ENCODE results near the gene MEMO1. TPM values are rescaled to one million over a fixed set of nuclear protein-coding genes. Genes with fewer than 3 reads are reported as not detected.

The MEMO1 gene
- total and polyA plus RNA-seq, 2 donors from 2014 or later, result 22.2 to 28.6 TPM

GRCh38 chr2:31946838-31947237 is 64.0 kb downstream of the MEMO1 start:
- intact Hi-C loops (cut with DNase I), result no loop called here
- FAIRE-seq, result no peak

GRCh38 chr2:31945572-31945935 is 65.3 kb downstream of the MEMO1 start:
- DNase-seq (no peak), FAIRE-seq (no peak)
- no peak overlapping the region for H3K4me3 ChIP-seq (ENCODE audit: low read length in 3 of 3)
- intact Hi-C loops (cut with DNase I), result no loop called here
- no peak overlapping the region for H3K9ac ChIP-seq (ENCODE audit: low read length in 3 of 3)
- TF ChIP-seq CTCF (IDR thresholded peaks at IDR 0.05; ENCODE audit: borderline replicate concordance, extremely low read depth, insufficient read depth), result no peak
- H3K36me3 ChIP-seq (ENCODE audit: control insufficient read depth in 2 of 3, insufficient read depth in 3 of 3, low read length in 3 of 3), result no peaks in the 10 kb centered on the region
- H3K27ac ChIP-seq (ENCODE audit: low read depth in 2 of 2, low read length in 2 of 2), result no peak overlapping the region
- H3K4me1 ChIP-seq (ENCODE audit: control insufficient read depth in 2 of 3, insufficient read depth in 2 of 3, low read depth in 1 of 3, low read length in 3 of 3), result no peaks in the 10 kb centered on the region
- no peaks in the 10 kb centered on the region for H3K27me3 ChIP-seq (ENCODE audit: control insufficient read depth, insufficient read depth, low read length)
- H3K9me3 ChIP-seq (ENCODE audit: control insufficient read depth in 2 of 3, insufficient read depth in 1 of 3, low read length in 3 of 3), result no peaks in the 10 kb centered on the region

More at GRCh38 chr2:31946838-31947237, 64.0 kb downstream of the MEMO1 start:
- no peak overlapping the region for H3K4me3 ChIP-seq (ENCODE audit: low read length in 3 of 3)
- no peak overlapping the region for H3K27ac ChIP-seq (ENCODE audit: low read depth in 2 of 2, low read length in 2 of 2)
- no peaks in the 10 kb centered on the region for H3K9me3 ChIP-seq (ENCODE audit: control insufficient read depth in 2 of 3, insufficient read depth in 1 of 3, low read length in 3 of 3)
- no peak for TF ChIP-seq CTCF (IDR thresholded peaks at IDR 0.05; ENCODE audit: borderline replicate concordance, extremely low read depth, insufficient read depth)
- no peak for DNase-seq
- no peaks in the 10 kb centered on the region for H3K4me1 ChIP-seq (ENCODE audit: control insufficient read depth in 2 of 3, insufficient read depth in 2 of 3, low read depth in 1 of 3, low read length in 3 of 3)
- H3K27me3 ChIP-seq (ENCODE audit: control insufficient read depth, insufficient read depth, low read length), result no peaks in the 10 kb centered on the region
- no peaks in the 10 kb centered on the region for H3K36me3 ChIP-seq (ENCODE audit: control insufficient read depth in 2 of 3, insufficient read depth in 3 of 3, low read length in 3 of 3)
- H3K9ac ChIP-seq (ENCODE audit: low read length in 3 of 3), result no peak overlapping the region

- intact Hi-C loops (cut with DNase I), result no loop called here
- H3K4me1 ChIP-seq (ENCODE audit: control insufficient read depth in 2 of 3, insufficient read depth in 2 of 3, low read depth in 1 of 3, low read length in 3 of 3), result no peaks in the 10 kb centered on the region
- H3K4me3 ChIP-seq (ENCODE audit: low read length in 3 of 3), result no peak overlapping the region
- no peaks in the 10 kb centered on the region for H3K9me3 ChIP-seq (ENCODE audit: control insufficient read depth in 2 of 3, insufficient read depth in 1 of 3, low read length in 3 of 3)
- H3K36me3 ChIP-seq (ENCODE audit: control insufficient read depth in 2 of 3, insufficient read depth in 3 of 3, low read length in 3 of 3), result no peaks in the 10 kb centered on the region
- no peaks in the 10 kb centered on the region for H3K27me3 ChIP-seq (ENCODE audit: control insufficient read depth, insufficient read depth, low read length)
- no peak overlapping the region for H3K27ac ChIP-seq (ENCODE audit: low read depth in 2 of 2, low read length in 2 of 2)
- no peak overlapping the region for H3K9ac ChIP-seq (ENCODE audit: low read length in 3 of 3)
- no peak for FAIRE-seq
- TF ChIP-seq CTCF (IDR thresholded peaks at IDR 0.05; ENCODE audit: borderline replicate concordance, extremely low read depth, insufficient read depth), result no peak
- no peak for DNase-seq
Observed at GRCh38 chr2:31944828-31945571, 65.8 kb downstream of the MEMO1 start.
